Right forelimb (tissue), 1 donor: Measurements from ENCODE around the gene INTS2.
"Not testable (repeated sequence)": the region's sequence is repeated elsewhere in the genome, so short reads cannot be mapped to it uniquely, and the experiment has no call there.

Experiments used
- DNase-seq: peaks from one replicate; pipeline ENCODE4 v3.0.0-alpha.2; 2018

The INTS2 gene

GRCh38 chr17:61885865-61886264 is 41.9 kb downstream of the INTS2 start:
- DNase-seq, result not testable (repeated sequence)

- DNase-seq, result no peak
These were observed 42.9 kb downstream of the INTS2 start for GRCh38 chr17:61884864-61885263.

GRCh38 chr17:61880589-61881102 is 47.1 kb downstream of the INTS2 start:
- DNase-seq, result no peak

GRCh38 chr17:61878984-61879612 is 48.7 kb downstream of the INTS2 start:
- no peak for DNase-seq

GRCh38 chr17:61878520-61878919 is 49.3 kb downstream of the INTS2 start:
- DNase-seq, result no peak

- no peak for DNase-seq
These were observed 49.9 kb downstream of the INTS2 start for GRCh38 chr17:61877837-61878236.

GRCh38 chr17:61875804-61876203 is 52.0 kb downstream of the INTS2 start:
- DNase-seq, result no peak

GRCh38 chr17:61875285-61875684 is 52.5 kb downstream of the INTS2 start:
- DNase-seq, result no peak

- no peak for DNase-seq
These were observed 53.7 kb downstream of the INTS2 start for GRCh38 chr17:61874075-61874474.

GRCh38 chr17:61872099-61872498 is 55.7 kb downstream of the INTS2 start:
- no peak for DNase-seq

GRCh38 chr17:61869138-61869537 is 58.6 kb downstream of the INTS2 start:
- no peak for DNase-seq

- no peak for DNase-seq
These were observed 59.7 kb downstream of the INTS2 start for GRCh38 chr17:61868074-61868473.

GRCh38 chr17:61867033-61867432 is 60.7 kb downstream of the INTS2 start:
- DNase-seq, result no peak

GRCh38 chr17:61863801-61864126 is 64.0 kb downstream of the INTS2 start:
- no peak for DNase-seq

- DNase-seq, result peak; percentile 94
These were observed 64.6 kb downstream of the INTS2 start, which contains the start of gene BRIP1 for GRCh38 chr17:61862975-61863800. BRIP1 (minus strand) TSS chr17:61863528; CDS start chr17:61861539, 1,989 bp downstream.

GRCh38 chr17:61862105-61862574 is 65.6 kb downstream of the INTS2 start:
- no peak for DNase-seq

- not testable (repeated sequence) for DNase-seq
These were observed 67.4 kb downstream of the INTS2 start for GRCh38 chr17:61860397-61860796.

GRCh38 chr17:61856035-61856434 is 71.7 kb downstream of the INTS2 start:
- no peak for DNase-seq

- no peak for DNase-seq
These were observed 74.9 kb downstream of the INTS2 start for GRCh38 chr17:61852857-61853256.

GRCh38 chr17:61849674-61850073 is 78.1 kb downstream of the INTS2 start:
- DNase-seq, result no peak

GRCh38 chr17:61848896-61849295 is 78.9 kb downstream of the INTS2 start:
- DNase-seq, result no peak

- no peak for DNase-seq
These were observed 79.5 kb downstream of the INTS2 start for GRCh38 chr17:61848247-61848646.

- DNase-seq, result no peak
These were observed 80.1 kb downstream of the INTS2 start for GRCh38 chr17:61847659-61848058.

- no peak for DNase-seq
These were observed 80.9 kb downstream of the INTS2 start for GRCh38 chr17:61846761-61847375.
